ENCODE measurements around the gene CACUL1. TPM values are rescaled to one million over a fixed set of nuclear protein-coding genes. Genes with fewer than 3 reads are reported as not detected.
"Not testable (repeated sequence)": the region's sequence is repeated elsewhere in the genome, so short reads cannot be mapped to it uniquely, and the experiment has no call there.

Gene CACUL1
- 10 to 100 TPM; 26.3 to 31.3 TPM for total RNA-seq

DNA sequence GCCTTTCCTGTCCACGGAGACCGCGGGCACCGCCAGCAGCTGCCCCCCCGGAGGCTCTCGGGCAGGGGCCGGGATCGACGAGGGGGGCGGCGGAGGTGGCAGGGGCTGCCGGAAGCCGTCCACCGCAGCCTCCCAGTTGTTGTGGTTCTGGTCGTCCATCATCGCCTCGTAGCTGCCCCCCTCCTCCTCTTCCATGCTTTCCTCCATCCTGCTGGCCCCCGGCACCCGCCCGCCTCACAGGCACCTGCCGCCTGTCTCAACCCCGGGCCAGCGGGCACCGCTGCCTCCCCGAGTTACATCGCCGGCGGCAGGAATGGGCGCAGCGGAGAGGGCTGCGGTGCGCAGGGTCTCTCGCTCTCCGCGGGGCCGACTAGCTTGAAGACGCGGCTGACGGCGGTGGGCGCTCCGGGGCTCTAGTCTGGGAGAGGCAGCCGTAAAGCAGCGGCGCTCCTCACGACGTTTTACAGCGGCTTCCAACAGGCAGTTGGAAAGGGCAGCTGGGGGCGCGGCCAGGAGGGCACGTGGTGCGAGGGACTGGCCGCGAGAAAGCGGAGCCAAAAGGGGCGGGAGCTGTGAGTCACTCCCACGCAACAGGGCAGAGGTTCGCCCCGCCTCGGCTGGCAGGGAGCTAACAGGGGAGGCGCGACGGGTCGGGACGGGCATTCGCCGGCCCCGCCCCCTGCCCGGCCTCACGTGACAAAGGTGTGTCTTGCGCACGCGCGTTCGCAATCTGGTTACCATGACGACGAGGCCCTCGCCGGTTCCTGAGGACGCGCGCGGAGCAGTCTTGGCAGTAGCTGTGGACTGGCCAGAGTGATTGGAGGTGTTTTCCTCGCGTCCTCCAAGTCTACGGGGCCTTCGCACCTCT is at the start of gene CACUL1:
CACUL1 (minus strand) TSS at position 415 of the 868 bp plus-strand sequence; CDS start at position 207, 208 bp downstream.
- Mint-ChIP-seq H3K36me3 (peaks cover 7% of the 10 kb centered on the region), H3K4me3 (peak within 1 kb of the TSS; percentile 86)
- peak; percentile 99 for ATAC-seq (ENCODE audit: low read depth)

GRCh38 chr10:118804262-118804773 is 49.5 kb upstream of the CACUL1 start:
- DNase-seq: no peak
- POLR2A ChIA-PET: no interaction called here
- H3K9me3 Mint-ChIP-seq: no peaks in the 10 kb centered on the region
- no peak overlapping the region for H3K4me3 Mint-ChIP-seq
- H3K4me1 Mint-ChIP-seq: no peaks in the 10 kb centered on the region
- H3K27me3 Mint-ChIP-seq: peaks cover 2% of the 10 kb centered on the region
- H3K36me3 Mint-ChIP-seq: no peaks in the 10 kb centered on the region
- no peak for ATAC-seq (ENCODE audit: low read depth)
- no peak overlapping the region for H3K27ac Mint-ChIP-seq

More for the DNA sequence above, at the start of gene CACUL1:
- H3K4me1 Mint-ChIP-seq: peaks cover 25% of the 10 kb centered on the region
- peak; percentile 99 for DNase-seq
- H3K9me3 Mint-ChIP-seq: no peaks in the 10 kb centered on the region
- peak within 1 kb of the TSS; percentile 86 for H3K27ac Mint-ChIP-seq
- POLR2A ChIA-PET: interaction anchor here (0.7 to 2.6 kb wide), 7 partner anchors 9 to 896 kb away, joined by 3 to 35 read pairs (median 4); partner anchors contain the start of gene BAG3
- peaks cover 12% of the 10 kb centered on the region for H3K27me3 Mint-ChIP-seq

GRCh38 chr10:118802126-118802793 is 47.5 kb upstream of the CACUL1 start:
- Mint-ChIP-seq H3K4me1 (no peaks in the 10 kb centered on the region), H3K4me3 (no peak overlapping the region), H3K27ac (no peak overlapping the region), H3K9me3 (no peaks in the 10 kb centered on the region), H3K27me3 (peaks cover 10% of the 10 kb centered on the region), H3K36me3 (no peaks in the 10 kb centered on the region)
- POLR2A ChIA-PET: no interaction called here
- ATAC-seq (ENCODE audit: low read depth) (no peak), DNase-seq (no peak)

DNA sequence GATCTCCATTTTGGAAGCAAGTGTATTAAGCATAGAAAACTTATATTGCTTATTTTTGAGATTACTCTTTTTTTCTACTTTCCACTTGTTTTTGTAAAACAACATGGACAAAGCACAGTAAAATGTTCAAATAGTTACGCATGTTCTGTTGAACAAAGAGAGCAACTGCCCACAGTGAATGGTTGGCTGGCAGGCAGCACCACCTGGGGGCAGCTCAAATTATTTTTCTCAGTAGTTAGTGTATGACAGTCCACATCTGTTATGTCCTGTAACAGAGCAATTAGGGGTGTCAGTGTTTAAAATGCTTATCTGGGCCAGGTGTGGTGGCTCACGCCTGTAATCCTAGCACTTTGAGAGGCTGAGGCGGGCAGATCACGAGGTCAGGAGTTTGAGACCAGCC is 46.1 kb upstream of the CACUL1 start:
- H3K27ac Mint-ChIP-seq: no peak overlapping the region
- H3K9me3 Mint-ChIP-seq: peaks cover 3% of the 10 kb centered on the region
- H3K4me1 Mint-ChIP-seq: no peaks in the 10 kb centered on the region
- POLR2A ChIA-PET: no interaction called here
- no peaks in the 10 kb centered on the region for H3K36me3 Mint-ChIP-seq
- peaks cover 23% of the 10 kb centered on the region for H3K27me3 Mint-ChIP-seq
- H3K4me3 Mint-ChIP-seq: no peak overlapping the region
- ATAC-seq (ENCODE audit: low read depth) (no peak), DNase-seq (no peak)

- peaks cover 24% of the 10 kb centered on the region for H3K27me3 Mint-ChIP-seq
- H3K4me1 Mint-ChIP-seq: no peaks in the 10 kb centered on the region
- H3K27ac Mint-ChIP-seq: no peak overlapping the region
- POLR2A ChIA-PET: no interaction called here
- no peaks in the 10 kb centered on the region for H3K36me3 Mint-ChIP-seq
- DNase-seq (no peak), ATAC-seq (ENCODE audit: low read depth) (no peak)
- peaks cover 4% of the 10 kb centered on the region for H3K9me3 Mint-ChIP-seq
- no peak overlapping the region for H3K4me3 Mint-ChIP-seq
Observed at GRCh38 chr10:118799777-118800176, 45.0 kb upstream of the CACUL1 start.

DNA sequence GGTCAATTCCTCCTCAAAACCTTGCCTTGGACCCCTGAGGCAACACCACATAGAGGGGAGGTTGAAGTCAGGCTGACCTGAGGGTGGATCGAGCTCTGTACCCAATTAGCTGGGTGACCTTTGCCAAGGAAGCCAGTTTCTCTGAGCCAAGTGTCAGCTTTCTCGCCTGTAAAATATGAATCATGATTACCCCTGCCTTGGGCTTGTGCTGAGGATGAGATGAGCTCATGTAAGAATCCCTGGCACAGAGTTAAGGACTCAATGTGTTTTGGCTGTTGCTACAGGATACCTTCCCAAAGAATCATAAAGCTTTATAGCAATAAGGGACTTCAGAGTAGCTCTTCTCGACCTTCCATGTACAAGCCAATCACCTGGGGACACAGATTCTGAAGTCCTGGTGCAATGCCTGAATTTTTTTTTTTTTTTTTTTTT is 43.5 kb upstream of the CACUL1 start:
- DNase-seq (no peak), ATAC-seq (ENCODE audit: low read depth) (no peak)
- Mint-ChIP-seq H3K36me3 (no peaks in the 10 kb centered on the region), H3K9me3 (peaks cover 4% of the 10 kb centered on the region), H3K4me3 (no peak overlapping the region), H3K27me3 (peaks cover 24% of the 10 kb centered on the region), H3K27ac (no peak overlapping the region), H3K4me1 (no peaks in the 10 kb centered on the region)
- POLR2A ChIA-PET: no interaction called here

DNA sequence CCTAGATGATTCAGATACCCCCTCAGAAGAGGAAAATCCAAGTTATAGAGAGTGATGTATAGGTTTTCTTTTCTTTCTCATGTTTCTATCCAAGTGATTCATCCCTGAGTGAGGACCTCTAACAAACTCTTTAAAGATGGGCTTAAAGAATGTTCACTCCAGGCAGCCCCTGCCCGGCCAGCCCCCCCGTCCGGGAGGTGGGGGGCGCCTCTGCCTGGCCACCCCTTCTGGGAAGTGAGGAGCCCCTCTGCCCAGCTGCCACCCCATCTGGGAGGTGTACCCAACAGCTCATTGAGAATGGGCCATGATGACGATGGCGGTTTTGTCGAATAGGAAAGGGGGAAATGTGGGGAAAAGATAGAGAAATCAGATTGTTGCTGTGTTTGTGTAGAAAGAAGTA is 40.2 kb upstream of the CACUL1 start:
- H3K4me1 Mint-ChIP-seq; POLR2A ChIA-PET; ATAC-seq (ENCODE audit: low read depth); H3K27ac Mint-ChIP-seq; H3K4me3 Mint-ChIP-seq; H3K36me3 Mint-ChIP-seq; DNase-seq; H3K9me3 Mint-ChIP-seq: not testable (repeated sequence)
- peaks cover 21% of the 10 kb centered on the region for H3K27me3 Mint-ChIP-seq

DNA sequence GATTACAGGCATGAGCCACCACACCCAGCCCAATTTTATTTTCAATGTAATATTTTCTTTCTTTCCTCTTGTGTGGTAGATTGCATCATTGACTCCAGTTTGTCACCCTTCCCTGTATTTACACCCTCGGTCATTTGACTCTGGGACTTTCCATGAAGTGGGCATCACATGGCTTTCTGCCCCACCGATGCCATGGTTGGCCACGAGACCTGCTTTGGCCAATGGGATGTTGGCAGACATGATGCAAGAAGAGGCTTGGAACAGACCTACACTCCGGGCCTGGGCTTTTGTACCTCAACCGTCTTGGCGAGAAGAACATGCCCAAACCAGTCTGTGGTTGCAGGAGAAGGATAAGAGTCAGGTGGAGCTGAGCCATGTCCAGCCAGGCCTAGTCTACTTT is 38.8 kb upstream of the CACUL1 start:
- POLR2A ChIA-PET: no interaction called here
- H3K36me3 Mint-ChIP-seq: no peaks in the 10 kb centered on the region
- no peak for ATAC-seq (ENCODE audit: low read depth)
- no peak overlapping the region for H3K27ac Mint-ChIP-seq
- H3K9me3 Mint-ChIP-seq: peaks cover 5% of the 10 kb centered on the region
- H3K4me1 Mint-ChIP-seq: no peaks in the 10 kb centered on the region
- DNase-seq: no peak
- H3K27me3 Mint-ChIP-seq: peaks cover 21% of the 10 kb centered on the region
- H3K4me3 Mint-ChIP-seq: no peak overlapping the region

- POLR2A ChIA-PET: no interaction called here
- no peak for DNase-seq
- H3K27ac Mint-ChIP-seq: no peak overlapping the region
Observed at GRCh38 chr10:118792526-118792925, 37.8 kb upstream of the CACUL1 start.

GRCh38 chr10:118790058-118790457 is 35.3 kb upstream of the CACUL1 start:
- Mint-ChIP-seq H3K4me1 (no peaks in the 10 kb centered on the region), H3K27ac (no peak overlapping the region), H3K27me3 (peaks cover 3% of the 10 kb centered on the region), H3K4me3 (no peak overlapping the region), H3K9me3 (peaks cover 2% of the 10 kb centered on the region), H3K36me3 (no peaks in the 10 kb centered on the region)
- no peak for ATAC-seq (ENCODE audit: low read depth)
- POLR2A ChIA-PET: no interaction called here
- no peak for DNase-seq

More at GRCh38 chr10:118792526-118792925, 37.8 kb upstream of the CACUL1 start:
- H3K4me1 Mint-ChIP-seq: no peaks in the 10 kb centered on the region
- no peak overlapping the region for H3K4me3 Mint-ChIP-seq
- ATAC-seq (ENCODE audit: low read depth): no peak
- no peaks in the 10 kb centered on the region for H3K36me3 Mint-ChIP-seq
- H3K27me3 Mint-ChIP-seq: peaks cover 15% of the 10 kb centered on the region
- H3K9me3 Mint-ChIP-seq: peaks cover 5% of the 10 kb centered on the region

DNA sequence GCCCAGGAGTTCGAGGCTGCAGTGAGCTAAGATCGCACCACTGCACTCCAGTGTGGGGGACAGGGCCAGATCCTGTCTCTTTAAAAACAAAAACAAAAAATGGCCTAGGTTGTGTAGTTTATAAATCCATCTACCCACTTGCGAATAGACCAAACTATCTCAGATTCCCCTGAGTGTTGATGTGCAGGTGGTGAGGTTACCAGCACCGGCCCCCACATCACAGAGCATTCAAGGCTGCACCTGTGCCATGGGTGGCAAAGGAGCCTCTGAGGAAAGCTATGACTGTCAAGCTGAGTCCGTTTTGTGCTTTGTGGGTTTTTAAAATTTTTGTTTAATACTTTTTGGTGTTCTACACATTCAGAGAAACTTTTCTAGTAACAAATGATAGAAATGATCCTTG is 30.8 kb upstream of the CACUL1 start:
- H3K36me3 Mint-ChIP-seq: no peaks in the 10 kb centered on the region
- POLR2A ChIA-PET: no interaction called here

DNA sequence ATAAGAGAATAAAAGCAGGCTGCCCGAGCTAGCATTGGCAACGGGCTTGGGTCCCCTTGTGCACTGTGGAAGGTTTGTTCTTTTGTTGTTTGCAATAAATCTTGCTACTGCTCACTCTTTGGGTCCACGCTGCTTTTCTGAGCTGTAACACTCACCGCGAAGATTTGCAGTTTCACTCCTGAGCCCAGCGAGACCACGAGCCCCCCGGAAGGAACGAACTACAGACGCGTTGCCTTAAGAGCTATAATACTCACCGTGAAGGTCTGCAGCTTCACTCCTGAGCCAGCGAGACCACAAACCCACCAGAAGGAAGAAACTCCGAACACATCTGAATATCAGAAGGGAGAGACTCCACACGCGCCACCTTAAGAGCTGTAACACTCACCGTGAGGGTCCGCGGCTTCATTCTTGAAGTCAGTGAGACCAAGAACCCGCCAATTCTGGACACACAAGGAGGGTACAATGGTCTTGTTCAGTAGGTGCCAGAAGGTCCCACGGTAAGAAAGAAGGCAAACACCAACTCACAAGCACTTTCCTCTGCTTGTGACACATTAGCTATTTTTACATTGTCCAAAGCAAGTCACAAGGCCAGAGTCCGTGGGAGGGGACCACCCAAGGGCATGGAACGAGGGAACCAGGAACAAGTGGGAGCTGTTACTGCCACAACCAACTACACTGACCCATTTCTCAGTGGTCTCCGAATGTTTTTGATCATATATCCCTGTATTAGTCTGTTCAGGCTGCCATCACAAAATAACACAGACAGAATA is 29.2 kb upstream of the CACUL1 start:
- Mint-ChIP-seq H3K36me3 (no peaks in the 10 kb centered on the region), H3K27me3 (peaks cover 3% of the 10 kb centered on the region), H3K4me1 (peaks cover 4% of the 10 kb centered on the region), H3K9me3 (peaks cover 3% of the 10 kb centered on the region), H3K4me3 (peak overlapping the region; percentile 64), H3K27ac (peak overlapping the region; percentile 21)
- DNase-seq (no peak), ATAC-seq (ENCODE audit: low read depth) (no peak)
- POLR2A ChIA-PET: no interaction called here

More for the DNA sequence above, 30.8 kb upstream of the CACUL1 start:
- Mint-ChIP-seq H3K27me3 (peaks cover 3% of the 10 kb centered on the region), H3K4me3 (no peak overlapping the region), H3K9me3 (peaks cover 3% of the 10 kb centered on the region), H3K27ac (no peak overlapping the region), H3K4me1 (peaks cover 4% of the 10 kb centered on the region)
- DNase-seq: no peak
- no peak for ATAC-seq (ENCODE audit: low read depth)

DNA sequence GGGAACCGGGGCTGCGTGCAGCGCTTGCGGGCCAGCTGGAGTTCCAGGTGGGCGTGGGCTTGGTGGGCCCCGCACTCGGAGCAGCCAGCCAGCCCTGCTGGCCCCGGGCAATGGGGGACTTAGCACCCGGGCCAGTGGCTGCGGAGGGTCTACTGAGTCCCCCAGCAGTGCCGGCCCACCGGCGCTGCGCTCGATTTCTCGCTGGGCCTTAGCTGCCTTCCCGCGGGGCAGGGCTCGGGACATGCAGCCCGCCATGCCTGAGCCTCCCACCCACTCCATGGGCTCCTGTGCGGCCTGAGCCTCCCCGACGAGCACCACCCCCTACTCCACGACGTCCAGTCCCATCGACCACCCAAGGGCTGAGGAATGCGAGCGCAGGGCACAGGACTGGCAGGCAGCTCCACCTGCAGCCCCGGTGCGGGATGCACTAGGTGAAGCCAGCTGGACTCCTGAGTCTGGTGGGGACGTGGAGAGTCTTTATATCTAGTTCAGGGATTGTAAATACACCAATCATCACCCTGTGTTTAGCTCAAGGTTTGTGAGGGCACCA is 28.2 kb upstream of the CACUL1 start:
- H3K36me3 Mint-ChIP-seq; POLR2A ChIA-PET; DNase-seq; ATAC-seq (ENCODE audit: low read depth); H3K9me3 Mint-ChIP-seq; H3K4me1 Mint-ChIP-seq; H3K4me3 Mint-ChIP-seq; H3K27me3 Mint-ChIP-seq; H3K27ac Mint-ChIP-seq: not testable (repeated sequence)
